Tibial artery (tissue), 4 donors: ENCODE results near the gene WASF3.

Experiments used
- DNase-seq, 2 donors: peaks; one replicate each; pipeline ENCODE4 v3.0.0-alpha.2; 2019
- H3K27ac ChIP-seq, 2 donors: fragments of 200-600 bp; sonication (generic) in 1 of 2; 1 replicate in 1 of 2; 2 replicates in 1 of 2; pipeline ENCODE4 v1.5.1; 2018 to 2019; ENCODE audit warnings: mild to moderate bottlenecking in 1 of 2
- H3K27me3 ChIP-seq, 2 donors: fragments of 200-600 bp; sonication (generic) in 1 of 2; one replicate each; pipeline versions ENCODE4 v1.5.1 to v1.6.0; 2016 to 2019
- H3K36me3 ChIP-seq, 3 donors: fragments of 200-600 bp; sonication (generic) in 2 of 3; one replicate each; pipeline ENCODE4 v1.5.1; 2016 to 2019; ENCODE audit warnings: mild to moderate bottlenecking in 2 of 3
- H3K4me1 ChIP-seq, 4 donors: fragments of 200-600 bp; sonication (generic) in 2 of 4; 1 replicate in 3 of 4; 2 replicates in 1 of 4; pipeline ENCODE4 v1.5.1; 2016 to 2019
- H3K4me3 ChIP-seq, 2 donors: fragments of 200-600 bp; sonication (generic) in 1 of 2; 1 replicate in 1 of 2; 2 replicates in 1 of 2; pipeline ENCODE4 v1.5.1; 2018 to 2019; ENCODE audit warnings: mild to moderate bottlenecking in 2 of 2
- H3K9me3 ChIP-seq, 3 donors: fragments of 200-600 bp; sonication (generic) in 1 of 3; one replicate each; pipeline ENCODE4 v1.5.1; 2016 to 2019
- intact Hi-C: fragments of 100-400 bp; cut with DNase I; formaldehyde crosslinking; loops from one replicate; pipeline ENCODE4 v1.15.0; 2023; ENCODE audit warnings: low total_unique reads
- TF ChIP-seq, protein P1 (sequence below), 2 experiments: fragments of 200-600 bp in 1 of 2; fragments of 450-650 bp in 1 of 2; IDR thresholded peaks; one replicate each; pipeline ENCODE4 v1.5.1; 2017 to 2019; ENCODE audit warnings: antibody characterized with exemption in 2 of 2, mild to moderate bottlenecking in 1 of 2, moderate library complexity in 1 of 2

Gene WASF3

GRCh38 chr13:26727122-26727521, 169.6 kb downstream of the WASF3 start:
- Histone ChIP-seq H3K9me3 (no peaks in the 10 kb centered on the region), H3K4me1 (peaks cover 0 to 23% (median 2%) of the 10 kb centered on the region in 4 donors)

DNA sequence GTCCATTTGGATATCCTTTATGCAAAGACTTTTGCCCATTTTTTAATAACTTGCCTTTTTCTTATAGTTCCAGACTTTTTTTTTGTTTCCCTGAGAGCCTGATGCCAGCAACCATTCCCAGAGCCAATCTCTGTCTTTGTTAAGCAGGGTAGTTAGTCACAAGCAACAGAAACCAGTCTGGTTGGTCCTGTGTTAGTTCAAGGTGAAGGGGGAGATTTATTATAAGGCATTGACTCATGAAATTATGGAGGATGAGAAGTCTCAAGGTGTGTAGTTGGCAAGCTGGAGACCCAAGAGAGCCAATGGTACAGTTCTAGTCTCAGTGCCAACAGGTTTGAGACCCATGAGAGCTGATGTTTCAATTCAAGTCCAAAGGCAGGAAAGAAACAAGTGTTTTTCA, 170.2 kb downstream of the WASF3 start:
- no peaks in the 10 kb centered on the region for H3K9me3 ChIP-seq
- DNase-seq, result no peak
- H3K27ac ChIP-seq, result no peak overlapping the region
- H3K27me3 ChIP-seq, result no peaks in the 10 kb centered on the region
- intact Hi-C loops, result no loop called here
- H3K36me3 ChIP-seq, result no peaks in the 10 kb centered on the region
- no peak overlapping the region for H3K4me3 ChIP-seq
- TF ChIP-seq, protein P1, sequence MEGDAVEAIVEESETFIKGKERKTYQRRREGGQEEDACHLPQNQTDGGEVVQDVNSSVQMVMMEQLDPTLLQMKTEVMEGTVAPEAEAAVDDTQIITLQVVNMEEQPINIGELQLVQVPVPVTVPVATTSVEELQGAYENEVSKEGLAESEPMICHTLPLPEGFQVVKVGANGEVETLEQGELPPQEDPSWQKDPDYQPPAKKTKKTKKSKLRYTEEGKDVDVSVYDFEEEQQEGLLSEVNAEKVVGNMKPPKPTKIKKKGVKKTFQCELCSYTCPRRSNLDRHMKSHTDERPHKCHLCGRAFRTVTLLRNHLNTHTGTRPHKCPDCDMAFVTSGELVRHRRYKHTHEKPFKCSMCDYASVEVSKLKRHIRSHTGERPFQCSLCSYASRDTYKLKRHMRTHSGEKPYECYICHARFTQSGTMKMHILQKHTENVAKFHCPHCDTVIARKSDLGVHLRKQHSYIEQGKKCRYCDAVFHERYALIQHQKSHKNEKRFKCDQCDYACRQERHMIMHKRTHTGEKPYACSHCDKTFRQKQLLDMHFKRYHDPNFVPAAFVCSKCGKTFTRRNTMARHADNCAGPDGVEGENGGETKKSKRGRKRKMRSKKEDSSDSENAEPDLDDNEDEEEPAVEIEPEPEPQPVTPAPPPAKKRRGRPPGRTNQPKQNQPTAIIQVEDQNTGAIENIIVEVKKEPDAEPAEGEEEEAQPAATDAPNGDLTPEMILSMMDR (IDR thresholded peaks at IDR 0.05), result no peak
- peaks cover 0 to 23% (median 2%) of the 10 kb centered on the region in 4 donors for H3K4me1 ChIP-seq

More at GRCh38 chr13:26727122-26727521, 169.6 kb downstream of the WASF3 start:
- Histone ChIP-seq H3K27ac (peak overlapping the region in 1 of 2 donors; percentile 18), H3K36me3 (no peaks in the 10 kb centered on the region), H3K4me3 (no peak overlapping the region), H3K27me3 (no peaks in the 10 kb centered on the region)
- DNase-seq, result no peak
- intact Hi-C loops, result no loop called here
- TF ChIP-seq, protein P1 (IDR thresholded peaks at IDR 0.05), result no peak

GRCh38 chr13:26735677-26736076, 178.2 kb downstream of the WASF3 start:
- no peak overlapping the region for H3K27ac ChIP-seq
- no peaks in the 10 kb centered on the region for H3K4me1 ChIP-seq
- TF ChIP-seq, protein P1 (IDR thresholded peaks at IDR 0.05), result no peak
- DNase-seq, result no peak
- peaks cover 0 to 12% (median 0%) of the 10 kb centered on the region in 3 donors for H3K9me3 ChIP-seq
- no peak overlapping the region for H3K4me3 ChIP-seq
- H3K27me3 ChIP-seq, result peaks cover 0 to 2% of the 10 kb centered on the region in 2 donors
- H3K36me3 ChIP-seq, result no peaks in the 10 kb centered on the region
- intact Hi-C loops, result no loop called here
